NCI-H2196 treated with DMSO at 0.1 percent for 48 hours (cell line): ENCODE measurements around the gene METTL26.

ENCODE experiments used
- DNase-seq: peaks from one replicate; lab custom pipeline; 2025; ENCODE audit not compliant: unreplicated experiment; lab: John Stamatoyannopoulos, UW

The METTL26 gene

DNA sequence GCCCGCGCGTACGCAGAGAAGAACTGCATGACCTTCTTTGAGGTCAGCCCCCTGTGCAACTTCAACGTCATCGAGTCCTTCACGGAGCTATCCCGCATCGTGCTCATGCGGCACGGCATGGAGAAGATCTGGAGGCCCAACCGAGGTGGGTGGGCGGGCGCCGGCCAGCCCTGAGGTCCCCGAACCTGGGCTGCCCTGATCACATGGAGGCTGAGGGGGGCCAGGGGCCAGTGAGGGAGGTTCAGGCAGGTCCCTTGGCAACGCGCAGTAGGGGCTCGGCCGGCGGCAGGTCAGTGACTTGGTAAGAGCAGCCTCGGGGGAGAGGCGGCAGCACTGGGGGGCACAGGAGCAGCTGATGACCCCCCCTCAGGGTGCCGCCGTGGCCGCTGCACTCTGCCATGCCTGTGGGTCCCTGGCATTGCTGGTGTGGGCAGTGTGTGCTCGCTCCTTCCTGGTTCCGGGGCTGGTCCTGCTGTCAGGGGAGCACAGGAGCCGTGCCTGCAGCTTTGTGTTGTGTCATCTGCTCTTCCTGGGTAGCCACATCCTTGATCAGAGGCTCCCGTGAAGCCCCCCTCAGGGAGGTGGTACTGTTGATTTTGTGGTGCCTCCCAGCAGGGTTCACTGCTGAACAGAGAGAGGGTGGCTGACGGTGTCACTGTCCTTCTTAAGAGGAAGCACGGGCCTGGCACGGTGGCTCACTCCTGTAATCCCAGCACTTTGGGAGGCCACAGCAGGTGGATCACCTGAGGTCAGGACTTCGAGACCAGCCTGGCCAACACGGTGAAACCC is 9.9 kb downstream of the METTL26 start:
- DNase-seq: no peak

DNA sequence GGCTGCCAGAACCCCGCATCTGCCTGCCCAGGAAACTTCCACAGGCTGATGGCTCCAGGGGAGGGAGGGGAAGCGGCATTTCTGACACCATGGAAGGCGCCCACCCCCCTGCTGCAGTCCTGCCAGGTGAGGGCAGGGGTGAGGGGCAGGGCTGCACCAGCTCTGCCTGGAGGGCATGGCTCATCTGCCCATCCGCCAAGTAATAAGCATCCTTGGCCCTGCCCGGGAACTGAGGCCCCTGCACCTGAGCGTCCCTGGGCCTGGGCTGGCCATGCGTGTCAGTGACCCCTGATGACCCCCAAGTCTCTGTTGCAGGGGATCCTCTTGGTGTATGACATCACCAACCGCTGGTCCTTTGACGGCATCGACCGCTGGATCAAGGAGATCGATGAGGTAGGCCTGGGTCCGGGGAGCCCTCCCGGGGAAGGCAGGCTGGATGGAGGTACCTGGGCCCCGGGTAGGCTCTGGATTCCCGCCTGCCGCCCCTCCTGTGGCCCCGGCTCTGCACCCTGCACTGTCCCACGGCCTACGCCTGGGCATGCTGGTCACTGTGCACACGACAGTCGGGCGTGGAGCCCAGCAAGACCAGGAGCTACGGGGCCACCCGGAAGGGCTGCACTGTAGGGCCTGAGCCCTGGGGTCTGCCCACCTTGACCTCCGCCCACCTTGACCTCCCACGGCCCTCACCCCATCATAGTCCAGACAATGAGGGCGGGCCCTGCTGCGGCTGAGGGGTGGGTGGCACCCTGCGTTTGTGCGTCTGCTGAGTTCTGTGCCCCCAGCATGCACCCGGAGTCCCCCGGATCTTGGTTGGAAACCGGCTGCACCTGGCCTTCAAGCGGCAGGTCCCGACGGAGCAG is 10.8 kb downstream of the METTL26 start:
- DNase-seq: no peak

DNA sequence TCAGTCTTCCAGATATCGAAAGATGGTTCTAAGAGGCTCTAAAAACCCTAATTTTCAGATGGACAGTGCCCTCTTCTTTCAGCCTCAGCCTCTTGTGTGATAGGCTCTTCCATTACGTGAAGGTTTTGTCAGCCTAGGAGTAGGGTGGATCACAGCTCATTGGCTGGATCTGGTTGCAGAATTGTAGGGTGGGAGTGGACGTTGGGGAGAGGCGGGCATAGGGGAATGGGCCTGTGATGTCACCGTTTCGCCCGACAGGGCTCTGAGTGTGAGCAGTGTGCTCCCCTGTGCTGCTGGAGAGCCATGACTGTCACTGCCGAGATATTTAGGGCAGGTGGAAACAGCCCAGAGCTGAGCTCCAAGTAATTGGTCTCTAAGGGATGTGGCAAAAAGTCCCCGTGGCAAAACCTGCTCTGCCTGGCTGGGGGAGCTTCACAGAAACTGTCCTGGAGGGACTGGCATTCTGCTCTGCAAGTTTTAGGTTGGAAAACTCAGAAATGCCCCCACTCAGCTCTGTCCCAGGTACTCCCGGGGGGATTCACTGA is 11.5 kb downstream of the METTL26 start:
- no peak for DNase-seq

DNA sequence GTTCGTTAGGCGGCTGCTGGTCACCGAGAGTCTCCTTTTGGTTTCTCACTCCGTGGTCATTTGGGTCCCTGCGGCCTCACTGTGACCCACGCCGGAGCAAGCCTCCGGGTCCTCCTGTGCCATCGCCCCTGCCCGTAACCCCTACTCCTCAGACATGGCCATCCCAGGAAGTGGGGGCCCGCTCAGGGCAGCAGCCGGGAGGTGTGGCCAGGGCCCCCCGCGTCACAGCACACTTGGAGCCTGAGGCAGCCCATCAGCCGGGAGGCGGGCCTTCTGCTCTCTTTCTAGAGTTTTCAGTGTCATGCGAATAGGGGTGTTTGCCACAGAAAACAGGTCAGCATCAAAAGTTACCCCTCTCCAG is 13.2 kb downstream of the METTL26 start:
- DNase-seq: no peak

DNA sequence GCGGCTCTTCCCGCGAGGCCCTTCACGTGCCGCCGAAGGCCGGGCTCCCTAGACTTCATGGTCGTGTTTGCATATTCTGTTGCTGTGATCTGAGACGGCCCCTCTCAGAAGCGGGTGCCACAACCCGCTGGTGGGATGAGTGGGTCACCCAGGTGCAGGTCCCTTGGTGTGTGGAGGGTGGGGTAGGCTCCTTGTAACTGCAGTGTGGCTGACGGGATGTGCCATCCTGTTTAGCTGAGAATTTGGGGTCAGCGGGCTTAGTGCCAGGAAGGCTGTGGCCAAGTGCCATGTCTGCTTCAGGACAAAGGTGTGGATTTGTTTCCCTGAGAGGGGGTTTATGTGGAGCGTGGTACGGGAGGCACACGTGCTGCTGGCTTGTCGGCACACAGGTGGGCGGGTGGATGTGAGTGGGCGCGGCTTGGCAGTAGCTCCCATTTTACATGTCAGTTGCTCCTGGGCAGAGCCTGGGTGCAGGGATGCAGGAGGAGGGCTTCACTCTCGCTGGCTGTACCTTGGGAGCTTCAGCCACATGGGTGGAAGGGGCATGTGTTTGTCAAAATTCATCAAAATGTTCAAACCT is 14.5 kb downstream of the METTL26 start:
- no peak for DNase-seq

DNA sequence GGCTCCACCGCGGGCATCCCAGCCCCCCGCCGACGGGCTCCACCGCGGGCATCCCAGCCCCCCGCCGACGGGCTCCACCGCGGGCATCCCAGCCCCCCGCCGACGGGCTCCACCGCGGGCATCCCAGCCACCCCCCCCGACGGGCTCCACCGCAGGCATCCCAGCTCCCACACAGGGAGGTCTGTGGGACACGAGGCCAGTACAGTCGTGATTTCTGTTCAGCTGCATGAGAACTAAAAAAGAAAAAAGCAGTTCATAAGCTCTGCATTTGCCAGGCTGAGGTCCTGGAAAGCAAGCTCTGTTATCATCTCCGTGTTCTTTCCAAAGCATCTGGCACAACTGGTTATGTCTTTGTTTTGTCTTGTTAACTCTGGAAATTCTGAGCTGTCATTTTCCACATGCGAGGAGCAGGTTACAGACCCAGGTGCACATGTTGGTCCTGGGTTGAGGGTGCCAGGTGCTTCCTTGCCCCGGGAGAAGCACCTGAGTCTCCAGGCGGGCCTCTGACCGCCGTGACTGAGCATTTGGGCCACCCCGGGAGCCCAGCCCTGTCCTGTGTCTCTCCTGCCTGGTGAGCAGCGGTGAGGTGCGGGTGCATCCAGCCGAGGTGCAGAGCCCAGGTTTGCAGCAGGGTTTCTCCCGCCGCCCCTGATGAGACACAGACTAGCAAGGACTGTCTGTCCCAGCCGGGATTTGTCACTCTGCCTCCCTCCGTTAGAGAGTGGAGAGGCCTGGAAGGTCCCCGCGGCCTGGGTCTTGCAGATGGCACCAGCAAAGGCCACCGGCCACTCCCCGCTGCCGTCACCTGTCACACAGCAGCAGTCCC is 15.2 kb downstream of the METTL26 start:
- DNase-seq: no peak

DNA sequence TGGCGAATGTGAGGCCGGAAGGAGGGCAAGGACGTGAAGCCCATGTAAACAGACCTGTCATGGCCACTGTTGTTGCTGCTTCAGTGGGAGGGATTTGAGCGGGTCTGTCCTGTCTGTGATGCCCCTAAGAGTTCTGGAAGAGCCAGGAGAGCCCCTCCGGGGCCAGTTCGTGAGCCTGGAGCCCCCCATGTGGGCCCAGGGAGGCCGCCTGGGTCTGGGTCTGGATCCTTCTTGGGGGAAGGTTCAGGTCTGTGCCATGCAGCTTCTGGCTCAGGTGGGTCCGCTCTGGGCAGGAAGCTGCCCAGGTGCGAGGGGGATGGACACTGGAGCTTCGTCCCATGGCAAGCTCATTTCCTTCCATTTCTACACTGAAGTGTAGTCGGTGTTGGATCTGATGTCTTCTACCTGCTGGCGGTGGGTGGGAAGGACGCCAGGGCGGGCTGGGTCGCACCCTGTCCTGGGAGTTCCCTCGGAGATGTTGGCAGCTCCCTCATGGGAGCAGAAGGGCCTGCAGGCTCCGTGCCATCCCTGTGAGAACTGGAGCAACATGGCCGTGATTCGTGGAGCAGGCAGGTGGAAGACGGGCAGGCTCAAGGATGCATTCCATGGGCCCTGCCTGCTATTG is 16.5 kb downstream of the METTL26 start:
- no peak for DNase-seq

DNA sequence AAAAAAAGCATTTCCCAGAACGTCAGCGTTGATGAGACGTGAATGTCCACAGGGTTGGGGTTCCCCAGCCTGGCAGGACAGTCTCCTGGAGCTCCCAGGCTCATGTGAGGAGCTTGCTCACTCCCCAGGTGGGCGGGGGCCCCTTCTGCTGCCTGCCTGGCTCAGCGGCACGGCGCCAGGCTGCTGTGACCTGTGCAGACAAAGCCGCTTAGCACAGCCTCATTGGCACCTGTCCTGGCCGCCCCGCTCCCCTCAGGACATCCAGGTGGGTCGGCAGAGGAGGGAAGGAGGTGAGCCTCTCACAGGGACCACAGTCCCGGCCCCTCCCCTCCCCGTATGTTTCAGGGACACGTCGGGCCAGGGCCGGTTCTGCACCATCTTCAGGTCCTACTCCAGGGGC is 18.2 kb downstream of the METTL26 start:
- DNase-seq: no peak

DNA sequence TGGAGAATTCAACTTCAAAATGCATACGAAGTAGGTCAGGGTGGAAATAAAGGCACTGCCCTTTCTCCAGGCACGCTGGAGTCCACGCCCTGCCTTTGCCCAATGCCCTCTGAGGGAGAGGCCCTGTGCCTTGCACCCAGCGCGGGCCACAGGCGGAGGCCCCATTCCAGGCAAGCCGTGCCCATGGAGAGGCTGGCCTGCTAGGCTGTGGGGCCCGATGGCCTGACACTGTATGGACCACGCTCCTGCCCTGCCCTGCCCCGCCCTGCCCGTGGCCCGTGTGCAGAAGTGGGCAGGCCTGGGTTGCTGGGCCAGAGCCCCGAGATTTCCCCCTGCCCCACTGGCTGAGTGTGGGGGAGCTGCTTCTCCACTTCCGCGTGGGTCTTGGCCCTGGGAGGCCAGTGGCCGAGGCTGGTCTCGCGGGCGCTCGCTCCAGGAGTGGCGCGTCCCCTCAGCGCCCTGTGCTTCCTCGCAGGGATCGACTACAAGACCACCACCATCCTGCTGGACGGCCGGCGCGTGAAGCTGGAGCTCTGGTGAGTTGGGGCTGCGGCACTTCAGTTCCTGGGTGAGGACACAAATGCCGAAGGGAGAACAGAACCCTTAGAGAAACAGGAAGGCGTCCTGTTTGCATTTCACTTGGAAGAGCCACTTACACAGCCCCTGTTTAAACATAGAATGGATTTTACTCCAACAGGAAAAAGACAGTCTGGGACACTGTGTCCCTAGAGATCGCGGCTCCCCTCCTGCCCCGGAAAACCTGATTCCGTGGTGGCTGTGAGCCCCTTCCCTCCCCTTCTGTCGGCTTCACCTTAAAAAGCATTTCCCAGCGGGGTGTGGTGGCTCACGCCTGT is 19.1 kb downstream of the METTL26 start:
- DNase-seq: no peak

DNA sequence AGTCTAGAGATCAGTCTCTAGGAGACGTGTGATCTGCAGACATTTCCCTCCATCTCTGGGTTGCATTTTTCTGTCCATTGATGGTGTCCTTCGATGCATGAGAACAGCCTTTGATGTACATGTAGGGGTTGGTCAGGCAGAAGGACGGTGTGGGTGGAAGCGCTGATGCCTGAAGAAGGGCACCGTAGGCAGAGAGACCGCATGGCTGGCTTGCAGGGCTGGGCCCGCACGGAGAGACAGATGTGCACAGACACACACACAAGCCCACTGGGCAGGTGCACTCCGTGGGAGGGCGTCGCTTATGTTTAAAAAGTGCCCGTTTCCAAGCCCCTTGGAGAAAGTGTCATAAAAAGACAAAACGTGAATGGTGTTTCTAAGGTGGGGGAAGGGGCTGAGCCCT is 21.0 kb downstream of the METTL26 start:
- DNase-seq: no peak

DNA sequence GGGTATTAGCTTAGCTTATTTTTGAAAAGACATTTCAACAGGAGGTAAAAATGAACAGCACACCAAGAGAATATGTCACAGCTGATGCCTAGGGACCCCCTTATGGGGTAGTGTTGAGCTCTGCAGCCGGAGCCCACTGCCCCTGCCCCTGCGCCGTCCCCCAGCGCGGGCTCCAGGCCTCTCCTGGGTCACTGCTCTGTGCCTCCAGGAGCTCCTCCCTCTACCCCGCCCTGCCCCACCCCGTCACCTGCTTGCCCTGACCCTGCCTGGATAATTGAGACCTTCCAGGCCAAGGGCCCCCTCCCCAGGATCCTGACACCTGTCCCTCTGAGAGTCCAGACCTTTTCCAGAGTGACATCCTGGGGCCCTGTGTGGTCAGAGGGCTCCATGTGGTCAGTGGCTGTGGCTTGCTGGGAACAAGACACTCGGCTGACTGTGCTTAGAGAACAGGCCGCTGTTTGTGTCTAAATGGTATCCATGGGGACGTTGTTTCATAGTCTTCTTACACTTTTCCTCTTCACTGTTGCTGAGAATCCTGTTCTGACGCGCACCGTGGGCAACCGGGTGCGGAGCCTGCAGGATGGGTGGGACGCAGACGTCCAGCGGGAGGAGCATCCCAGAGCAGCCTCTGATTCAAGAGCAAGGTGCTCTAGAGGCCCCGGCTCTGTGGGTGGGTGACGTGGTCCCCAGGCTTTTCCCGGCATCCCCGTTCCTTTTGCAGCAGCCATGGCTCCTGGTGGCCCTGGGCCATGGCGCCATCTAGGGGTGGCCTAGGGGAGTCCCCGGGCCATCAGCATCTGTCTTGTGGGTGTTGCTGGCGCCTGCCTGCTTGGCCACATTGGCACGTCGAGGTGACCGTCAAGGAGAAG is 25.4 kb downstream of the METTL26 start:
- peak; percentile 23 for DNase-seq

DNA sequence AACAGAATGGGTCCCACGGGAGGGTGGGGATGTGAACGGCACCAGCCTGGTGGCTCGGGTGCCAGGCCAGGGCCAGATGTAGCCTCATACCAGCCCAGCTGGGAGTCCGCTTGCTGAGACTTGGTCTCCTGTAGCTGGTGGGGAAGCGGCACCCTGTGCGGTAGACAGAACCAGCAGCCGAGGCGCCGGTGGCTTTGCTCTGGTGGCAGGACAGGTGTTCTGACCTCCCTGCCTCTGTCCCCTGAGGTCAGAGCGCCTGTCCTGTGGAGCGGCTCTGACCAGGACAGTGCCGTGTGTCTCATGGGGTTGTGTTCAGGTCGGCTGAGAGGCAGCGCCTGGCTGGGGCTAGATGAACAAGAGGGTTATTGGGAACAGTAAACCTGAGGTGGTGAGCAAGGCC is 26.1 kb downstream of the METTL26 start:
- no peak for DNase-seq

DNA sequence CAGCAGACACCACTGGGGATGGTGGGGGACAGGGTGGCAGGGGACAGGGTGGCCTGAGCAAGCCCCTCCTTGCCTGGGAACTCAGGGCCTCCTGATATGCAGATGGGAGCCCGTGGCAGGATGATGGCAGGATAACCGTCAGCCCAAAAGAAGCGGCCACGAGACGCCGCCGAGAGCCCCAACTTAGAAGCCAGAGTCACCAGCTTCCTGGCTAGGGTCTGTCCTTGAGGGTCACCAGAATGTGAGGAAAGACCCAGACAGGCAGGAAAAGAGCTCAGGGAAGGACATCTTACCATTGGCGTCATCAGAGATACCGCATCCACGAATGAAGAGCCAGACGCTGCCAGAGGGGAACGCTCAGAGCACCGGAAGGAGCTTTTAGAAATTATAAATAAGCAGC is 26.8 kb downstream of the METTL26 start:
- no peak for DNase-seq

DNA sequence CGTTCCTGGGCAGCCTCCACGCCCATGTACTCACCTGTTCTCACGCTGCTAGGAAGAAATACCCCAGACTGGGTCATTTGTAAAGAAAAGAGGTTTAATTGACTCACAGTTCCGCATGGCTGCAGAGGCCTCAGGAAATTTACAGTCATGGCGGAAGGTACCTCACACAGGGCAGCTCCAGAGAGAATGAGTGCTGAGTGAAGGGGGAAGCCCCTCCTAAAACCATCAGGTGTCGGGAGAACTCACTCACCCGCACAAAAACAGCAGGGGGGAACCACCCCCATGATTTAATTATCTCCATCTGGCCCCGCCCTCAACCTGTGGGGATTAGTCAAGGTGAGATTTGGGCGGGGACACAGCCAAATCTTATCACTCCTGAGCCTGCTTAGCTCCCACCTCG is 28.1 kb downstream of the METTL26 start:
- DNase-seq: no peak

DNA sequence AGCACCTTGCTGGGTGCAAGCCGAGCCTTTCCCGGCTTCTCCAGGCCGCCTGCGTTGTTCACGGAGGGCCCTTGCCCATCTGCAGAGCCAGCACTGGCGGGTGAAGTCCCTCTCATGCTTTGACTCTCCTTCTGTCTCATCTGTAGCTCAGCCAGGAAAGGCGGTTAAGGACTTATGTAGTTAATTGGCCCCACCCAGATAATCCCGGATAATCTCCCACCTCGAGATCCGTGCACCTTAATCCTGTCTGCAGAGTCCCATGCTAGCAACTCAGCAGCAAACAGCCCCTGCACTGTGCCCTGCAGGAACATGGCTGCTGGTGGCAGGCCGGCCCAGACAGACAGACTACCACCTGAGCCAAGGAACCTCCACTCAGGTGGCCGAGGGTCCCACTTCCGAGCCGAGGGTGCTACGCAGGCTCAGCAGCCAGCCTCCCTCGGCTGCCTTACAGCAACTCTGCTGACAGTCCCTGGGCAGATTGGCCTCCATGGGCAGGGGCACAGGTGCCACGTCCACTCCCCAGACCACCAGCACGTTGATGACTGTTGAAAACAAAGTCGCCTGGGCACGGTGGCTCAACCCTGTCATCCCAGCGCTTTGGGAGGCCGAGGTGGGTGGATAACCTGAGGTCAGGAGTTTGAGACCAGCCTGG is 29.3 kb downstream of the METTL26 start:
- no peak for DNase-seq

DNA sequence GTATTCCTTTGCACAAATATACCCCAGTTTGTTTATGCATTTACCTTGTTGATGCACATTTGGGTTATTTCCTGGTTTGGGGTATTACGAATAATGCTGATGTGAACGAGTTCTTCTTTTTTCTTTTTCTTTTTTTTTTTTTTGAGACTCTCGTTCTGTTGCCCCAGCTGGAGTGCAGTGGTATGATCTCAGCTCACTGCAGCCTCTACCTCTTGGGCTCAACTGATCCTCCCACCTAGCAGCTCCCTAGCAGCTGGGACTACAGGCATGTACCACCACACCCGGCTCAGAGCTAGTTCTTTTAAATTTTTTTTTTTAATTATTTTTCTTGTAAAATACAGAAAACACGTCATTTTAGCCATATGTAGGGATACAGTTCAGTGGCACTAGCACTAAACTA is 32.2 kb downstream of the METTL26 start:
- no peak for DNase-seq

DNA sequence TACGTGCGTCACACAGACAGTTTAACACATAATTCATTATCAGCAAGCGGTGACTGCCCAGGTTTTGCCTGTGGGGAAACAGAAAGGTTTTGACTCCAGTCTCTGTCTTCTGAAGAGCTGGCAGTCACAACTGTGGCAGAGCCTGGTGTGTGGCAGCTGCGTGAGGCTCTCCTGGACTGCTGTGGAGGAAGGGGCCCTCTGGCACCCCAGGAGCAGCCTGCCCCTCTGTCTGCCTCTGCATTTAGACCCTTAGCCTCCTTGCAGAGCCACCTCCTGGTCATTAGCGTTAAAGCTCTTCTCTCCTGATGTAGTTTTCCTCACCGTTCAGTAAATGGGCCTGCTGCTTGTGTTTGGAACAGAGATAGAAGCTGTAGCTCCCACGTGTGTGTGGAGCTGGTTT is 35.3 kb downstream of the METTL26 start:
- DNase-seq: no peak
